Measurements from ENCODE around the gene TUBGCP6.

The TUBGCP6 gene

DNA sequence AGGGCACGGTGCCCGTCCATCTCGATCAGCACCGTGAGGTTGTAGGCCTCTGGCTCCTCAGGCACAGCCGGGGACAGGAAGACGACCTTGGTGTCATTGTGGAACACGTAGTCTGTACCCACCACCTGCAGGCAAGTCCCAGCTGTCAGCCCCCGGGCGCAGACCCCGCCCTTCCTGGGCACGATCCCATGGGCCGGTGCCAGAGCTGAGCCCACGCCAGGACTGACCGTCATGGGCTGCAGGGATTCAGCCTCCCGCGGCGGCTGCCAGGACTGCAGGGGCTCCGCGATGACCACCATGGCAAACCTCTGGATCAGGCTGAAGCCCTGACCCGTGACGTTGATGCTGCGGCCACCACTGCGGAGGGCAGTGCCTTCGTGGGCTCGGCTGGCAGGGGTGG, 37.1 kb upstream of the TUBGCP6 start:
- TF ChIP-seq ZFX (IDR thresholded peaks at IDR 0.05; ENCODE audit: borderline replicate concordance) (no peak), CTCF (IDR thresholded peaks at IDR 0.05) (no peak)
- no peak overlapping the region for H3K27ac ChIP-seq

GRCh38 chr22:50281384-50281760, 36.5 kb upstream of the TUBGCP6 start:
- TF ChIP-seq CTCF (IDR thresholded peaks at IDR 0.05), result no peak
- TF ChIP-seq ZFX (IDR thresholded peaks at IDR 0.05; ENCODE audit: borderline replicate concordance), result no peak
- no peak overlapping the region for H3K27ac ChIP-seq

DNA sequence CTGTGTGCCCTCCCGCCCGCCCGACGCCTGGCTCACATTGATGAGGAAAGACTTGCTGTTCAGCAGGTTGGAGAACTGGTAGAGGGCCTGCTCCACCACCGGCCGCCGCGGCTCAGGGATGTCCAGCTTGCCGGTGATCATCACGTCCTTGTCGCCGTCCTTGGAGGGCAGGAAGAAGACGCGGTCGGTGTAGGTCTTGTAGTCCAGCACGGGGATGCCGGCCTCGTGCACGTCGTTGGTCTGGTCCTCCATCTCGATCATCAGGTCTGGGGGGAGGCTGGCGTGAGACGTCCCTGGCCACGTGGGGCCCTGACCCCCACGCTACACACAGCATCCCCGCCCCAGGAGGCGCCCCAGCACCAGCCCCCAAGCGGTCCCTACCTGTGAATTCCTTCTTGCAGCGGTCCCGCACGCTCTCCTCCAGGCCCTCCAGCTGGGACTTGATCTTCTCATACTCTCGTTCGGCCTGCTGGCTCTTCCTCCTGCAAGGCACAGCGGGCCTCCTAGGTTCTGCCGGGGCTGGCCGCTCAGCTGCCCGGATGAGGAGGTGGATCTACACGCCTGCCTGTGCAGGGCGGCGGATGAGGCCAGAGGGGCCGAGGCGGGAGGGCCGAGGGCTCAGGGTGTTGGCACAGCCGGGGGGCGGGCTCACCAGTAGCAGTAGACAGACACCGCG, 36.0 kb upstream of the TUBGCP6 start:
- TF ChIP-seq CTCF (IDR thresholded peaks at IDR 0.05) (no peak), ZFX (IDR thresholded peaks at IDR 0.05; ENCODE audit: borderline replicate concordance) (no peak)
- H3K27ac ChIP-seq, result no peak overlapping the region

DNA sequence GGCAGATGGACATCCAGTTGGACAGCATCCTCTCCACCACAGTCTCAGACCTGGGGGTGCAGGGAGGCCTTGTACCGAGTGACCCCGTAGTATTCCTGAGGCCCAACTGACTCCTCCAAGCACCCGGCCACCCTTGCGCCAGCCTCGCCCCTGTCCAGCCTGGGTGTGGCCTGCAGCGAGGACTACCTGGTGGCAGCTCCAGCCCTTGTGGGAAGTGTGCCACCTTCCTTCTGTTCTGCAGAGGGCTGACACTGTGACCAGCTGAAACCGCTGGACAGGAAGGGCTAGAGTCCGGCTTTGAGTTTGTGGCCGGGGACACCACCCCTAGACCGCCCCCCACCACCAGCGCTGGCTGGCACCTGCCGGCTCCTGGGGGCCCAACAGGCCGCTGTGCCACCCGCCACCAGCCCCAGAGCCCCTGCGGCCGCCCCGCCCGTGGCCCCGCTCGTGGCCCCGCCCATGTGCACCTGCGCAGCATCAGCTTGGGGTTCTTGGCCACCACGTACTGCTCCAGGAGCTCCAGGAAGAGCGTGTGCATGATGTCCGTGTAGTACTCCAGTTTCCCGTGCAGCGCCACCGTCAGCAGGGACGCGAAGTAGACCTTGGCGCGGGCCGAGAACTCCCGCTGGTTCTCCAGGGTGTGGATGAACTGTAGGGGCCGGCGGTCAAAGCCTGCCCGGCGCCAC, 35.3 kb upstream of the TUBGCP6 start:
- H3K27ac ChIP-seq, result no peak overlapping the region
- no peak for TF ChIP-seq CTCF (IDR thresholded peaks at IDR 0.05)
- no peak for TF ChIP-seq ZFX (IDR thresholded peaks at IDR 0.05; ENCODE audit: borderline replicate concordance)

GRCh38 chr22:50278956-50279619, 34.3 kb upstream of the TUBGCP6 start:
- TF ChIP-seq ZFX (IDR thresholded peaks at IDR 0.05; ENCODE audit: borderline replicate concordance), result no peak
- no peak for TF ChIP-seq CTCF (IDR thresholded peaks at IDR 0.05)
- H3K27ac ChIP-seq, result no peak overlapping the region

DNA sequence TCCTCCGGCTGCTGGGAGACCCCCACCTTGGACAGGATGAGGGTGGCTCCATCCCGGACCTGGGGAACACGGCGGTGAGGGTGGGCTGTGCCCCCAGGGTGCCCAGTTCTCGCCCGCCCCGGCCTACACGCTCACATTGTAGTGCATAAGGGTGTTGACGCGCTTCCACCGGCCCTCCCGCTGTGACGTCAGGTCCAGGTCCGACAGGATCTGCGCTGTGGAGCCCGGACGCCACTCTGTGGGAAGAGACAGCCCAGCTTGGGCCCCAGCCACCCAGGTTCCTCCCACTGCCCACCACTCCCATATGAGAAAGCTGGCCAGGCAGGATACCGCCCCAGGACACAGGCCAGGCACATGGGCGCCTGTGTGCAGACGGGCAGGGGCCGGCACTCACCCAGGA, 33.6 kb upstream of the TUBGCP6 start:
- no peak for TF ChIP-seq ZFX (IDR thresholded peaks at IDR 0.05; ENCODE audit: borderline replicate concordance)
- TF ChIP-seq CTCF (IDR thresholded peaks at IDR 0.05), result no peak
- H3K27ac ChIP-seq, result no peak overlapping the region

DNA sequence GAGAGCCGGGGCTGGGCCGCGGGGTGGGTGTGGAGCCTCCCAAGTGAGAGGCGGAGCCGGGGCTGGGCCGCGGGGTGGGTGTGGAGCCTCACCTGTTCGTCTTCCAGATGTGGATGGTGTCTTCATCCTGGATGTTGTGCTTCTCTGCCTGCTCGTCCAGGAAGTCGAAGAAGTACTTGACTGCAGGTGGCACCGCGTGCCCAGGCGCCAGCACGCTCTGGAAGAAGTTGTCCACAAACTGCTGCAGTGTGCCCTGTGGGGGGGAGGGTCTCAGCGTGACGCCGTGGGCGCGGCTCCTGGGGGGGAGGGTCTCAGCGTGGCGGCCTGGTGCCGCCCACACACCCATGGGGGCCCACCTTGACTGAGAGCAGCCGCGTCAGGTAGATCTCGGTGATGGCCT, 32.9 kb upstream of the TUBGCP6 start:
- TF ChIP-seq CTCF (IDR thresholded peaks at IDR 0.05), result no peak
- no peak for TF ChIP-seq ZFX (IDR thresholded peaks at IDR 0.05; ENCODE audit: borderline replicate concordance)
- no peak overlapping the region for H3K27ac ChIP-seq
